ENCODE measurements around the gene FRMD5. TPM values are rescaled to one million over a fixed set of nuclear protein-coding genes. Genes with fewer than 3 reads are reported as not detected.
A peak's percentile ranks its signal among the peaks of the same experiment; 100 is the strongest.

FRMD5 gene
- total RNA-seq, 4 donors from 2014 or later: 0.24 to 0.94 (median 0.67) TPM; not detected in 1

DNA sequence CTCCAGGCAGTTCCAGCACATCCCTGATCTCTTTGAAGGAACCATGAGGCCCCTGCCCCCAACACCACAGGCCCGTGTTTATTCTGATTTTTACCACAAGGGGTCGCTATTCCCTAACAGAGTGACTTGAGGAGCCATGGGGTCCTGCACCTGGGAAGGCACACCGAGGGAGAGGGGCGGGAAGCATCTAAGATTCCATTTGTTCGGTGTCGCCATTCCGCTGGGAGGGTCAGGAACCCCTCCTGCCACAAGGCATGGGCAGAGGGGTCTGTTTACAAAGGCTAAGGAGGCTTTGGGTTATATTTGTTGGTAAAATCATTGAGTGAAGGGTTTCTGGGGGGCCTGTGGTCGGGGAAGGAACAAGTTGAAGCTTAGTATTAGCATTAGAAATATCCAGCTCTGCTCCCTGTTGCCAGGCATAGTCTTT is 291.2 kb downstream of the FRMD5 start:
- intact Hi-C loops (cut with DNase I): loop anchor here (2.0 to 5.0 kb wide), 2 partner anchors 163 to 318 kb away; no protein-coding TSS in a partner anchor
- peak; percentile 53 to 55 for DNase-seq
- H3K4me1 ChIP-seq: peaks cover 5 to 12% of the 10 kb centered on the region in 2 donors
- H3K4me3 ChIP-seq (replicated peaks in 1 of 3): no peak overlapping the region
- no peaks in the 10 kb centered on the region for H3K36me3 ChIP-seq
- WGBS, 2 donors: 12 to 16% methylated on average over 8 of the region's 8 CpGs
- H3K27ac ChIP-seq: no peak overlapping the region
- no peak for TF ChIP-seq POLR2A (IDR thresholded peaks at IDR 0.05)
- TF ChIP-seq, protein P1, sequence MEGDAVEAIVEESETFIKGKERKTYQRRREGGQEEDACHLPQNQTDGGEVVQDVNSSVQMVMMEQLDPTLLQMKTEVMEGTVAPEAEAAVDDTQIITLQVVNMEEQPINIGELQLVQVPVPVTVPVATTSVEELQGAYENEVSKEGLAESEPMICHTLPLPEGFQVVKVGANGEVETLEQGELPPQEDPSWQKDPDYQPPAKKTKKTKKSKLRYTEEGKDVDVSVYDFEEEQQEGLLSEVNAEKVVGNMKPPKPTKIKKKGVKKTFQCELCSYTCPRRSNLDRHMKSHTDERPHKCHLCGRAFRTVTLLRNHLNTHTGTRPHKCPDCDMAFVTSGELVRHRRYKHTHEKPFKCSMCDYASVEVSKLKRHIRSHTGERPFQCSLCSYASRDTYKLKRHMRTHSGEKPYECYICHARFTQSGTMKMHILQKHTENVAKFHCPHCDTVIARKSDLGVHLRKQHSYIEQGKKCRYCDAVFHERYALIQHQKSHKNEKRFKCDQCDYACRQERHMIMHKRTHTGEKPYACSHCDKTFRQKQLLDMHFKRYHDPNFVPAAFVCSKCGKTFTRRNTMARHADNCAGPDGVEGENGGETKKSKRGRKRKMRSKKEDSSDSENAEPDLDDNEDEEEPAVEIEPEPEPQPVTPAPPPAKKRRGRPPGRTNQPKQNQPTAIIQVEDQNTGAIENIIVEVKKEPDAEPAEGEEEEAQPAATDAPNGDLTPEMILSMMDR (IDR thresholded peaks at IDR 0.05): peak; percentile 85 to 97 (median 92)
- no peaks in the 10 kb centered on the region for H3K27me3 ChIP-seq
- no peaks in the 10 kb centered on the region for H3K9me3 ChIP-seq

- DNase-seq: no peak
- H3K4me3 ChIP-seq (replicated peaks in 1 of 3): no peak overlapping the region
- WGBS, 2 donors: 91 to 93% methylated on average over 10 of the region's 10 CpGs
- no peak for TF ChIP-seq POLR2A (IDR thresholded peaks at IDR 0.05)
- TF ChIP-seq, protein P1 (IDR thresholded peaks at IDR 0.05): no peak
- no peaks in the 10 kb centered on the region for H3K36me3 ChIP-seq
- intact Hi-C loops (cut with DNase I): loop anchor here (5.0 kb wide), 1 partner anchor 321 kb away; no protein-coding TSS in a partner anchor
- no peaks in the 10 kb centered on the region for H3K9me3 ChIP-seq
- peaks cover 5 to 7% of the 10 kb centered on the region in 2 donors for H3K4me1 ChIP-seq
- no peak overlapping the region for H3K27ac ChIP-seq
- H3K27me3 ChIP-seq: no peaks in the 10 kb centered on the region
Measured at GRCh38 chr15:43901495-43901894, 293.6 kb downstream of the FRMD5 start.

DNA sequence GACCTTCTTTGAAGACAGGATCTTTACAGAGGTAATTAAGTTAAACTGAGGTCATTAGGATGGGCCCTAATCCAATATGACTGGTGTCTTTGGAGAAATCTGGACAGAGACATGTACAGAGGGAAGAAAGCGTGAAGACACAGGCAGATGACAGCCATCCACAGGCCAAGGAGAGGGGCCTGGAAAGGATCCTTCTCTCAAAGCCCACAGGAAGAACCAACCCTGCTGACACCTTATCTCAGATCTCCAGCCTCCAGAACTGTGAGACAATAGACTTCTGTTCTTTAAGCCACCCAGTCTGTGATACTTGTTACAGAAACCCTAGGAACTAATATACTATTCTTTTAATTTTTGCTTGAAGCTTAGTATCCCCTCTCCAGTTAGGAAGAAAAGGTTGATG is 294.1 kb downstream of the FRMD5 start:
- peaks cover 3 to 5% of the 10 kb centered on the region in 2 donors for H3K4me1 ChIP-seq
- H3K9me3 ChIP-seq: no peaks in the 10 kb centered on the region
- intact Hi-C loops (cut with DNase I): loop anchor here (5.0 kb wide), 1 partner anchor 321 kb away; no protein-coding TSS in a partner anchor
- no peak overlapping the region for H3K4me3 ChIP-seq (replicated peaks in 1 of 3)
- 95 to 97% methylated on average over 1 of the region's 1 CpG for whole genome bisulfite sequencing, 2 donors
- DNase-seq: no peak
- TF ChIP-seq POLR2A (IDR thresholded peaks at IDR 0.05): no peak
- TF ChIP-seq, protein P1 (IDR thresholded peaks at IDR 0.05): no peak
- no peaks in the 10 kb centered on the region for H3K36me3 ChIP-seq
- no peaks in the 10 kb centered on the region for H3K27me3 ChIP-seq
- no peak overlapping the region for H3K27ac ChIP-seq

DNA sequence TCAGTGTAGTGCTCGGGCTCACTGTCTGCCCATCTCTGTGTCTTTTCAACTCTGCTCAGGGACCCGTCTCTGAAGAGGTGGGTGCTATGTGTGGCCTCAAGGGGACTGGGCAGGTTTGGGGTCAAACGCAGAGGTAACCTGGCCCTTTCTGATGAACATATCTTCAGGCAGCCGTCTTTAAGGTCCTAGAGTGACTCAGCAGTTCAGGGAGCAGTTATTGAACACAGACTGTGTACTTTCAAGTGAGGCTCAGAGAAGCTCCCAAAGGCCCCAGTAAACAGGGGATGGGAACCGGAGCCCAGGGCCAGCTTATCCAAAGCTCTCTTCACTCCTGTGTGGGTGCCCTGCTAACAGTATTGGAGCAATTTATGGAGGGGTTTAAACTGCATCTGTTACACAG is 295.1 kb downstream of the FRMD5 start:
- H3K27ac ChIP-seq: no peak overlapping the region
- WGBS, 2 donors: 90 to 91% methylated on average over 5 of the region's 5 CpGs
- peaks cover 3 to 5% of the 10 kb centered on the region in 2 donors for H3K4me1 ChIP-seq
- no peaks in the 10 kb centered on the region for H3K27me3 ChIP-seq
- DNase-seq: no peak
- H3K4me3 ChIP-seq (replicated peaks in 1 of 3): no peak overlapping the region
- TF ChIP-seq, protein P1 (IDR thresholded peaks at IDR 0.05): no peak
- no peak for TF ChIP-seq POLR2A (IDR thresholded peaks at IDR 0.05)
- no peaks in the 10 kb centered on the region for H3K36me3 ChIP-seq
- intact Hi-C loops (cut with DNase I): loop anchor here (5.0 kb wide), 1 partner anchor 322 kb away; no protein-coding TSS in a partner anchor
- no peaks in the 10 kb centered on the region for H3K9me3 ChIP-seq

- TF ChIP-seq, protein P1 (IDR thresholded peaks at IDR 0.05): no peak
- no peak for TF ChIP-seq POLR2A (IDR thresholded peaks at IDR 0.05)
- H3K9me3 ChIP-seq: no peaks in the 10 kb centered on the region
- H3K4me3 ChIP-seq (replicated peaks in 1 of 3): no peak overlapping the region
- H3K4me1 ChIP-seq: peaks cover 1 to 2% of the 10 kb centered on the region in 2 donors
- DNase-seq: no peak
- no peak overlapping the region for H3K27ac ChIP-seq
- intact Hi-C loops (cut with DNase I): no loop called here
- H3K36me3 ChIP-seq: no peaks in the 10 kb centered on the region
- 92 to 94% methylated on average over 2 of the region's 2 CpGs for WGBS, 2 donors
- no peaks in the 10 kb centered on the region for H3K27me3 ChIP-seq
Measured at GRCh38 chr15:43898891-43899290, 296.2 kb downstream of the FRMD5 start.
